IMR-90 (cell line): Measurements from ENCODE around the gene HMCN1. TPM values are rescaled to one million over a fixed set of nuclear protein-coding genes. Genes with fewer than 3 reads are reported as not detected.

Experiments used
- ATAC-seq: fragments of 200-7000 bp; cut with Tn5 transposase; 2 replicates; pipeline ENCODE4 v1.9.1; 2020; ENCODE audit warnings: low read depth, mild to moderate bottlenecking, moderate library complexity
- BruUV-seq: library from RNA; stranded (reverse); fragments of 400-500 nt; replicated peaks from 2 replicates; lab custom pipeline; 2021; lab: Mats Ljungman, UMichigan
- CTCF ChIA-PET: fragments of 300-600 bp; formaldehyde crosslinking; extraction: SDS; loops from one replicate; lab custom pipeline; 2021; ENCODE audit warnings: antibody characterized with exemption; lab: Yijun Ruan, JAX
- POLR2A ChIA-PET: fragments of 300-600 bp; sonication (Branson Sonifier 250); formaldehyde crosslinking; loops from one replicate; lab custom pipeline; 2022; ENCODE audit warnings: antibody characterized with exemption; ENCODE audit not compliant: unreplicated experiment; lab: Charles Lee
- DNase-seq: peaks from one replicate; pipeline ENCODE4 v3.0.0; 2013
- H2AFZ ChIP-seq: replicated peaks from 2 replicates; pipeline ENCODE3; 2013; ENCODE audit warnings: low read length, mild to moderate bottlenecking; ENCODE audit not compliant: poor library complexity
- H2AK5ac ChIP-seq: 2 replicates; pipeline ENCODE4 v1.6.1; 2013; ENCODE audit warnings: low read depth, low read length, inconsistent platforms
- H2AK9ac ChIP-seq: replicated peaks from 2 replicates; pipeline ENCODE3; 2013; ENCODE audit warnings: mild to moderate bottlenecking, low read depth, low read length, moderate library complexity; ENCODE audit not compliant: poor library complexity
- H2BK120ac ChIP-seq: 2 replicates; pipeline ENCODE4 v1.6.1; 2013; ENCODE audit warnings: low read depth, low read length, inconsistent platforms
- H2BK15ac ChIP-seq: 3 replicates; pipeline ENCODE4 v1.6.1; 2013; ENCODE audit warnings: low read depth, low read length, inconsistent platforms
- H2BK20ac ChIP-seq: 2 replicates; pipeline ENCODE4 v1.6.1; 2013; ENCODE audit warnings: low read depth, mild to moderate bottlenecking, inconsistent platforms, low read length, moderate library complexity
- H2BK5ac ChIP-seq: 2 replicates; pipeline ENCODE4 v1.6.1; 2013; ENCODE audit warnings: mild to moderate bottlenecking, low read depth, low read length, inconsistent platforms; ENCODE audit not compliant: poor library complexity, severe bottlenecking
- H3K14ac ChIP-seq: replicated peaks from 2 replicates; pipeline ENCODE4 v1.6.1; 2013; ENCODE audit warnings: low read depth, low read length, inconsistent platforms
- H3K18ac ChIP-seq: 2 replicates; pipeline ENCODE4 v1.6.1; 2013; ENCODE audit warnings: low read depth, low read length, control low read depth
- H3K23ac ChIP-seq: 2 replicates; pipeline ENCODE4 v1.6.1; 2013; ENCODE audit warnings: low read depth, low read length, inconsistent platforms
- H3K27ac ChIP-seq: 2 replicates; pipeline ENCODE4 v1.5.1; 2013; ENCODE audit warnings: mild to moderate bottlenecking, control low read depth, low read length; ENCODE audit not compliant: insufficient read depth
- H3K27me3 ChIP-seq: 2 replicates; pipeline ENCODE4 v1.6.1; 2013; ENCODE audit warnings: low read length; ENCODE audit not compliant: control insufficient read depth, insufficient read depth
- H3K36me3 ChIP-seq: 2 replicates; pipeline ENCODE4 v1.6.1; 2013; ENCODE audit warnings: low read length, mixed read lengths; ENCODE audit not compliant: control insufficient read depth, insufficient read depth
- H3K4ac ChIP-seq: 2 replicates; pipeline ENCODE4 v1.6.1; 2013; ENCODE audit warnings: low read depth, low read length, inconsistent platforms
- H3K4me1 ChIP-seq: 2 replicates; pipeline ENCODE4 v1.6.1; 2013; ENCODE audit warnings: low read length, mixed read lengths; ENCODE audit not compliant: control insufficient read depth, insufficient read depth
- H3K4me2 ChIP-seq: 2 replicates; pipeline ENCODE4 v1.6.1; 2013; ENCODE audit warnings: low read depth, mild to moderate bottlenecking, control low read depth, low read length, moderate library complexity
- H3K4me3 ChIP-seq: 2 replicates; pipeline ENCODE4 v1.5.1; 2013; ENCODE audit warnings: low read depth, mild to moderate bottlenecking, control low read depth, low read length, moderate library complexity; ENCODE audit not compliant: insufficient read depth
- H3K56ac ChIP-seq: 2 replicates; pipeline ENCODE4 v1.6.1; 2013; ENCODE audit warnings: low read length, inconsistent platforms; ENCODE audit not compliant: insufficient read depth; ENCODE audit errors: extremely low read depth
- H3K79me1 ChIP-seq, 2 experiments: 2 replicates each; pipeline ENCODE4 v1.6.1; 2013; ENCODE audit warnings: low read length in 2 of 2, inconsistent platforms in 1 of 2, low read depth in 1 of 2
- H3K9ac ChIP-seq: 2 replicates; pipeline ENCODE4 v1.6.1; 2013; ENCODE audit warnings: low read depth, low read length, control low read depth
- H3K9me1 ChIP-seq: 2 replicates; pipeline ENCODE4 v1.6.1; 2013; ENCODE audit warnings: low read length, inconsistent platforms; ENCODE audit not compliant: insufficient read depth
- H3K9me3 ChIP-seq: 2 replicates; pipeline ENCODE4 v1.6.1; 2013; ENCODE audit warnings: low read length; ENCODE audit not compliant: control insufficient read depth, insufficient read depth
- H4K20me1 ChIP-seq: 2 replicates; pipeline ENCODE4 v1.6.1; 2013; ENCODE audit warnings: low read length, inconsistent platforms; ENCODE audit not compliant: insufficient read depth
- H4K5ac ChIP-seq: 2 replicates; pipeline ENCODE4 v1.6.1; 2013; ENCODE audit warnings: mild to moderate bottlenecking, low read depth, low read length, control low read depth
- H4K8ac ChIP-seq, 2 experiments: 2 replicates each; pipeline ENCODE4 v1.6.1; 2013; ENCODE audit warnings: low read depth in 2 of 2, low read length in 2 of 2, control low read depth in 1 of 2, inconsistent platforms in 1 of 2
- H4K91ac ChIP-seq: 2 replicates; pipeline ENCODE4 v1.6.1; 2013; ENCODE audit warnings: low read depth, low read length, inconsistent platforms; ENCODE audit not compliant: insufficient read depth
- BHLHE40 ChIP-seq: fragments of 150-350 bp; IDR thresholded peaks from 2 replicates; pipeline ENCODE4 v1.6.1; 2016; ENCODE audit warnings: mild to moderate bottlenecking, low read depth, low read length
- CEBPB ChIP-seq: IDR thresholded peaks from 2 replicates; pipeline ENCODE4 v1.6.1; 2012; ENCODE audit warnings: low read depth, low read length, improper control_type of control experiment
- CHD1 ChIP-seq: IDR thresholded peaks from 2 replicates; pipeline ENCODE4 v1.6.1; 2012; ENCODE audit warnings: low read depth, low read length, improper control_type of control experiment
- CTCF ChIP-seq: conservative IDR thresholded peaks from 2 replicates; pipeline ENCODE4 v1.5.1; 2012; ENCODE audit warnings: mild to moderate bottlenecking, low read depth, low read length, improper control_type of control experiment
- FOS ChIP-seq: fragments of 150-350 bp; IDR thresholded peaks from 2 replicates; pipeline ENCODE4 v1.6.1; 2016; ENCODE audit warnings: low read depth, low read length
- MAFK ChIP-seq: IDR thresholded peaks from 2 replicates; pipeline ENCODE4 v1.6.1; 2012; ENCODE audit warnings: low read depth, low read length, improper control_type of control experiment
- MAZ ChIP-seq: IDR thresholded peaks from 2 replicates; pipeline ENCODE4 v1.6.1; 2012; ENCODE audit warnings: low read depth, mild to moderate bottlenecking, low read length, improper control_type of control experiment, moderate library complexity, borderline replicate concordance
- MXI1 ChIP-seq: IDR thresholded peaks from 2 replicates; pipeline ENCODE4 v1.6.1; 2012; ENCODE audit warnings: low read depth, mild to moderate bottlenecking, low read length, moderate library complexity, borderline replicate concordance
- NFE2L2 ChIP-seq: fragments of 150-350 bp; IDR thresholded peaks from 2 replicates; pipeline ENCODE4 v1.6.1; 2016; ENCODE audit warnings: low read depth, mild to moderate bottlenecking, low read length
- POLR2A ChIP-seq: IDR thresholded peaks from 2 replicates; pipeline ENCODE4 v1.6.1; 2012; ENCODE audit warnings: mild to moderate bottlenecking, low read depth, low read length
- RAD21 ChIP-seq: IDR thresholded peaks from 2 replicates; pipeline ENCODE4 v1.6.1; 2012; ENCODE audit warnings: low read length, improper control_type of control experiment
- RCOR1 ChIP-seq: IDR thresholded peaks from 2 replicates; pipeline ENCODE4 v1.6.1; 2012; ENCODE audit warnings: mild to moderate bottlenecking, low read length, improper control_type of control experiment; ENCODE audit not compliant: insufficient replicate concordance
- RFX5 ChIP-seq: IDR thresholded peaks from 2 replicates; pipeline ENCODE4 v1.8.0; 2012; ENCODE audit warnings: low read depth, mild to moderate bottlenecking, low read length, moderate library complexity
- SMC3 ChIP-seq: fragments of 150-350 bp; IDR thresholded peaks from 2 replicates; pipeline ENCODE4 v1.6.1; 2016; ENCODE audit warnings: low read depth, mild to moderate bottlenecking, antibody characterized with exemption, low read length, moderate library complexity
- WGBS, 2 experiments: methylation state at CpG; one replicate each; pipeline versions ENCODE4 v1.1.5 to v1.1.7; 2013; ENCODE audit warnings: missing lambda C conversion rate in 2 of 2; ENCODE audit not compliant: insufficient read length in 1 of 2; ENCODE audit errors: extremely low coverage in 2 of 2; 5-methylcytosine and 5-hydroxymethylcytosine counted together
- dilution Hi-C: fragments of 300-500 bp; cut with HindIII; formaldehyde crosslinking; loops from one replicate; pipeline ENCODE4 v1.14.3; 2018; ENCODE audit warnings: low sequenced_read_pairs; ENCODE audit not compliant: unreplicated experiment
- in situ Hi-C: fragments of 300-500 bp; cut with MboI; formaldehyde crosslinking; loops from 3 replicates; pipeline ENCODE4 v1.14.3; 2019; ENCODE audit warnings: low sequenced_read_pairs, inconsistent platforms, mixed read lengths
- intact Hi-C: fragments of 100-400 bp; cut with micrococcal nuclease; formaldehyde crosslinking; loops from 2 replicates; pipeline ENCODE4 v1.10.0; 2022
- polyA plus RNA-seq, 3 experiments: library from polyadenylated mRNA; depleted of rRNA; stranded (reverse); fragments of >200 nt; gene quantifications; 2 replicates each; pipeline ENCODE4 v1.2.3, GENCODE V29; 2012; ENCODE audit warnings: low replicate concordance in 1 of 3
- total RNA-seq: library from RNA; depleted of rRNA; stranded (reverse); fragments of >200 nt; gene quantifications from 2 replicates; pipeline ENCODE4 v1.2.3, GENCODE V29; 2012
- TF ChIP-seq, protein P1 (sequence below): fragments of 150-350 bp; IDR thresholded peaks from 2 replicates; pipeline ENCODE4 v1.6.1; 2016; ENCODE audit warnings: low read depth, mild to moderate bottlenecking, low read length, moderate library complexity, borderline replicate concordance
- TF ChIP-seq, protein P2 (sequence below): fragments of 150-350 bp; IDR thresholded peaks from 2 replicates; pipeline ENCODE4 v1.6.1; 2017; ENCODE audit warnings: mild to moderate bottlenecking, antibody characterized with exemption, low read length, low read depth

The HMCN1 gene
- total and polyA plus RNA-seq, 2 of the 4 experiments (the other 2 are of a cell fraction), result 6.1 to 11.7 TPM

DNA sequence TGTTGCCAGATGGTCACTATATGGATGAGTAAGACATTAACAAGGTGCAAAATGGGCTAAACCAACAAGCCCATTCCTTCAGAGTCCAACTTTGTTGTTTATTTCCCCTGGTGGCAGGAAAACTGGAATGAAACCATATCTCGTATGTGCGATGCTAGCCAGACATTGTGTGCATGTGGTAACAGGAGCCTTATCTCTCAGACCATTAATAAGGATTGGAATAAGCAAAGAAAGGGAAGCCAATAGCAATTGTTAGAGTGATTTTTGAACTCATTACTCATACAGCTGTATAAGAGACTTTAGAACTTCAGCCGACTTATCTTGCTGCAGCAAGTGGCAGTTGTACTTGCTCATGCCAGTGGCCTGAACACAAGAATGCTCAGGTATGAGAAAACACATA lies 30.0 kb upstream of the HMCN1 start:
- H3K56ac ChIP-seq, result no peak overlapping the region
- no peak overlapping the region for H3K14ac ChIP-seq
- H3K4me2 ChIP-seq, result no peak overlapping the region
- H3K4ac ChIP-seq, result no peak overlapping the region
- H3K79me1 ChIP-seq, result no peaks in the 10 kb centered on the region
- H2BK15ac ChIP-seq, result no peak overlapping the region
- no peak overlapping the region for H3K4me3 ChIP-seq
- H3K4me1 ChIP-seq, result no peaks in the 10 kb centered on the region
- no peak overlapping the region for H2BK5ac ChIP-seq
- DNase-seq (no peak), ATAC-seq (no peak; the same call in 1 of the 2 replicates)
- BruUV-seq, result no TSS peak
- WGBS, 2 experiments, result no CpG with 5 or more reads among the region's 3 CpGs
- intact Hi-C loops, result no loop called here
- H4K5ac ChIP-seq, result no peak overlapping the region
- no peak overlapping the region for H3K9ac ChIP-seq
- no peaks in the 10 kb centered on the region for H3K36me3 ChIP-seq
- no peak overlapping the region for H3K27ac ChIP-seq
- H2AFZ ChIP-seq, result no peak overlapping the region
- TF ChIP-seq SMC3 (no peak), FOS (no peak), RFX5 (no peak), CHD1 (no peak), POLR2A (no peak), CEBPB (no peak), RAD21 (no peak), BHLHE40 (no peak), RCOR1 (no peak), MXI1 (no peak), CTCF (no peak), NFE2L2 (no peak), MAFK (no peak), MAZ (no peak)
- TF ChIP-seq, protein P1, sequence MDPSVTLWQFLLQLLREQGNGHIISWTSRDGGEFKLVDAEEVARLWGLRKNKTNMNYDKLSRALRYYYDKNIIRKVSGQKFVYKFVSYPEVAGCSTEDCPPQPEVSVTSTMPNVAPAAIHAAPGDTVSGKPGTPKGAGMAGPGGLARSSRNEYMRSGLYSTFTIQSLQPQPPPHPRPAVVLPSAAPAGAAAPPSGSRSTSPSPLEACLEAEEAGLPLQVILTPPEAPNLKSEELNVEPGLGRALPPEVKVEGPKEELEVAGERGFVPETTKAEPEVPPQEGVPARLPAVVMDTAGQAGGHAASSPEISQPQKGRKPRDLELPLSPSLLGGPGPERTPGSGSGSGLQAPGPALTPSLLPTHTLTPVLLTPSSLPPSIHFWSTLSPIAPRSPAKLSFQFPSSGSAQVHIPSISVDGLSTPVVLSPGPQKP, result no peak
- TF ChIP-seq, protein P2, sequence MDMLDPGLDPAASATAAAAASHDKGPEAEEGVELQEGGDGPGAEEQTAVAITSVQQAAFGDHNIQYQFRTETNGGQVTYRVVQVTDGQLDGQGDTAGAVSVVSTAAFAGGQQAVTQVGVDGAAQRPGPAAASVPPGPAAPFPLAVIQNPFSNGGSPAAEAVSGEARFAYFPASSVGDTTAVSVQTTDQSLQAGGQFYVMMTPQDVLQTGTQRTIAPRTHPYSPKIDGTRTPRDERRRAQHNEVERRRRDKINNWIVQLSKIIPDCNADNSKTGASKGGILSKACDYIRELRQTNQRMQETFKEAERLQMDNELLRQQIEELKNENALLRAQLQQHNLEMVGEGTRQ, result no peak
- no peak overlapping the region for H2BK120ac ChIP-seq
- ChIA-PET POLR2A (no interaction called here), CTCF (no interaction called here)
- no peak overlapping the region for H3K18ac ChIP-seq
- no peak overlapping the region for H2AK9ac ChIP-seq
- no peaks in the 10 kb centered on the region for H3K9me1 ChIP-seq
- H2AK5ac ChIP-seq, result no peak overlapping the region
- no peak overlapping the region for H4K91ac ChIP-seq
- H4K20me1 ChIP-seq, result no peaks in the 10 kb centered on the region
- dilution Hi-C loops, result no loop called here
- no peak overlapping the region for H4K8ac ChIP-seq
- in situ Hi-C loops, result no loop called here
- H3K23ac ChIP-seq, result no peak overlapping the region
- H2BK20ac ChIP-seq, result no peak overlapping the region
- H3K9me3 ChIP-seq, result no peaks in the 10 kb centered on the region
- H3K27me3 ChIP-seq, result peaks cover 3% of the 10 kb centered on the region; the same call in 1 of the 2 replicates
